Measurements from ENCODE around the gene PDE1C. TPM values are rescaled to one million over a fixed set of nuclear protein-coding genes. Genes with fewer than 3 reads are reported as not detected.

Gene PDE1C
- total RNA-seq, 1 donor from 2014 or later, result 2.3 TPM

- no peaks in the 10 kb centered on the region for H3K27me3 ChIP-seq (ENCODE audit: control insufficient read depth, insufficient read depth, low read length)
- TF ChIP-seq CTCF (IDR thresholded peaks at IDR 0.05; ENCODE audit: insufficient read depth, low read length, poor library complexity, severe bottlenecking), result no peak
- no peak overlapping the region for H3K4me3 ChIP-seq (ENCODE audit: low read depth, low read length)
- H3K36me3 ChIP-seq (ENCODE audit: control insufficient read depth, insufficient read depth, low read length), result no peaks in the 10 kb centered on the region
- DNase-seq (ENCODE audit: low read depth), result no peak
Measured at GRCh38 chr7:31761646-31762045, 308.6 kb downstream of the PDE1C start.

- Histone ChIP-seq H3K27me3 (ENCODE audit: control insufficient read depth, insufficient read depth, low read length) (no peaks in the 10 kb centered on the region), H3K36me3 (ENCODE audit: control insufficient read depth, insufficient read depth, low read length) (no peaks in the 10 kb centered on the region), H3K4me3 (ENCODE audit: low read depth, low read length) (no peak overlapping the region)
- DNase-seq (ENCODE audit: low read depth), result no peak
- TF ChIP-seq CTCF (IDR thresholded peaks at IDR 0.05; ENCODE audit: insufficient read depth, low read length, poor library complexity, severe bottlenecking), result no peak
Measured at GRCh38 chr7:31758755-31759154, 311.5 kb downstream of the PDE1C start.

GRCh38 chr7:31751726-31752125 lies 318.5 kb downstream of the PDE1C start:
- TF ChIP-seq CTCF (IDR thresholded peaks at IDR 0.05; ENCODE audit: insufficient read depth, low read length, poor library complexity, severe bottlenecking), result no peak
- H3K27me3 ChIP-seq (ENCODE audit: control insufficient read depth, insufficient read depth, low read length), result no peaks in the 10 kb centered on the region
- DNase-seq (ENCODE audit: low read depth), result no peak
- no peak overlapping the region for H3K4me3 ChIP-seq (ENCODE audit: low read depth, low read length)
- H3K36me3 ChIP-seq (ENCODE audit: control insufficient read depth, insufficient read depth, low read length), result no peaks in the 10 kb centered on the region

GRCh38 chr7:31748084-31748483 lies 322.1 kb downstream of the PDE1C start:
- H3K4me3 ChIP-seq (ENCODE audit: low read depth, low read length), result no peak overlapping the region
- H3K27me3 ChIP-seq (ENCODE audit: control insufficient read depth, insufficient read depth, low read length), result no peaks in the 10 kb centered on the region
- H3K36me3 ChIP-seq (ENCODE audit: control insufficient read depth, insufficient read depth, low read length), result no peaks in the 10 kb centered on the region
- TF ChIP-seq CTCF (IDR thresholded peaks at IDR 0.05; ENCODE audit: insufficient read depth, low read length, poor library complexity, severe bottlenecking), result no peak
- DNase-seq (ENCODE audit: low read depth), result no peak

GRCh38 chr7:31747553-31747952 lies 322.7 kb downstream of the PDE1C start:
- DNase-seq (ENCODE audit: low read depth), result no peak
- H3K4me3 ChIP-seq (ENCODE audit: low read depth, low read length), result no peak overlapping the region
- H3K36me3 ChIP-seq (ENCODE audit: control insufficient read depth, insufficient read depth, low read length), result no peaks in the 10 kb centered on the region
- no peak for TF ChIP-seq CTCF (IDR thresholded peaks at IDR 0.05; ENCODE audit: insufficient read depth, low read length, poor library complexity, severe bottlenecking)
- H3K27me3 ChIP-seq (ENCODE audit: control insufficient read depth, insufficient read depth, low read length), result no peaks in the 10 kb centered on the region

- Histone ChIP-seq H3K4me3 (ENCODE audit: low read depth, low read length) (no peak overlapping the region), H3K36me3 (ENCODE audit: control insufficient read depth, insufficient read depth, low read length) (no peaks in the 10 kb centered on the region), H3K27me3 (ENCODE audit: control insufficient read depth, insufficient read depth, low read length) (no peaks in the 10 kb centered on the region)
- DNase-seq (ENCODE audit: low read depth), result peak; percentile 28
- peak; percentile 78 for TF ChIP-seq CTCF (IDR thresholded peaks at IDR 0.05; ENCODE audit: insufficient read depth, low read length, poor library complexity, severe bottlenecking)
Measured at GRCh38 chr7:31744294-31744874, 325.8 kb downstream of the PDE1C start.

Data from kidney epithelial cell (primary cell).